H9 (cell line): Measurements from ENCODE around the gene TMEM170B. TPM values are rescaled to one million over a fixed set of nuclear protein-coding genes. Genes with fewer than 3 reads are reported as not detected.

Source experiments
- DNase-seq: peaks from one replicate; pipeline ENCODE4 v3.0.0-alpha.2; 2017
- H2AFZ ChIP-seq: one replicate; pipeline ENCODE4 v1.6.1; 2013; ENCODE audit warnings: mild to moderate bottlenecking, low read length, control low read depth, moderate library complexity
- H2AK5ac ChIP-seq: 2 replicates; pipeline ENCODE4 v1.6.1; 2013; ENCODE audit warnings: low read length, control low read depth, mixed read lengths; ENCODE audit not compliant: insufficient read length
- H2BK120ac ChIP-seq: one replicate; pipeline ENCODE4 v1.6.1; 2013; ENCODE audit warnings: low read depth, mild to moderate bottlenecking, low read length, control low read depth, inconsistent platforms; ENCODE audit not compliant: poor library complexity, severe bottlenecking
- H2BK12ac ChIP-seq: 2 replicates; pipeline ENCODE4 v1.6.1; 2013; ENCODE audit warnings: low read length, control low read depth, mixed read lengths, low read depth; ENCODE audit not compliant: insufficient read length
- H2BK15ac ChIP-seq: 2 replicates; pipeline ENCODE4 v1.6.1; 2013; ENCODE audit warnings: low read depth, low read length, control low read depth
- H2BK20ac ChIP-seq: one replicate; pipeline ENCODE4 v1.6.1; 2013; ENCODE audit warnings: low read depth, mild to moderate bottlenecking, low read length, control low read depth, inconsistent platforms; ENCODE audit not compliant: poor library complexity, severe bottlenecking
- H2BK5ac ChIP-seq: 2 replicates; pipeline ENCODE4 v1.6.1; 2013; ENCODE audit warnings: low read length, control low read depth, mixed read lengths; ENCODE audit not compliant: insufficient read length
- H3K14ac ChIP-seq: 2 replicates; pipeline ENCODE4 v1.6.1; 2013; ENCODE audit warnings: low read length, control low read depth; ENCODE audit not compliant: insufficient read depth
- H3K18ac ChIP-seq: 2 replicates; pipeline ENCODE4 v1.6.1; 2013; ENCODE audit warnings: low read depth, mild to moderate bottlenecking, mixed read lengths, low read length, control low read depth; ENCODE audit not compliant: insufficient read length
- H3K23ac ChIP-seq: 2 replicates; pipeline ENCODE4 v1.6.1; 2013; ENCODE audit warnings: low read length, control low read depth, mixed read lengths, low read depth; ENCODE audit not compliant: insufficient read length
- H3K23me2 ChIP-seq: 2 replicates; pipeline ENCODE4 v1.6.1; 2013; ENCODE audit warnings: low read depth, mild to moderate bottlenecking, mixed read lengths, low read length, control low read depth; ENCODE audit not compliant: insufficient read length, poor library complexity, severe bottlenecking
- H3K27ac ChIP-seq: 2 replicates; pipeline ENCODE4 v1.5.1; 2013; ENCODE audit warnings: low read length, control low read depth, mixed read lengths, low read depth; ENCODE audit not compliant: insufficient read length
- H3K27me3 ChIP-seq: 2 replicates; pipeline ENCODE4 v1.6.1; 2013; ENCODE audit warnings: low read length, control low read depth, inconsistent platforms; ENCODE audit not compliant: insufficient read depth
- H3K4ac ChIP-seq: 2 replicates; pipeline ENCODE4 v1.6.1; 2013; ENCODE audit warnings: low read depth, mild to moderate bottlenecking, control low read depth, inconsistent platforms, low read length, moderate library complexity
- H3K4me1 ChIP-seq: 2 replicates; pipeline ENCODE4 v1.6.1; 2013; ENCODE audit warnings: low read length, control low read depth, inconsistent platforms; ENCODE audit not compliant: insufficient read depth
- H3K4me2 ChIP-seq: 2 replicates; pipeline ENCODE4 v1.6.1; 2013; ENCODE audit warnings: low read length, control low read depth, mixed read lengths; ENCODE audit not compliant: insufficient read length, insufficient read depth
- H3K56ac ChIP-seq: 2 replicates; pipeline ENCODE4 v1.6.1; 2013; ENCODE audit warnings: low read depth, mild to moderate bottlenecking, mixed read lengths, low read length, control low read depth; ENCODE audit not compliant: insufficient read length
- H3K79me1 ChIP-seq: 2 replicates; pipeline ENCODE4 v1.6.1; 2013; ENCODE audit warnings: low read depth, mild to moderate bottlenecking, moderate library complexity, low read length, control low read depth, inconsistent platforms; ENCODE audit not compliant: insufficient read depth, poor library complexity, severe bottlenecking
- H3K79me2 ChIP-seq: 2 replicates; pipeline ENCODE4 v1.6.1; 2013; ENCODE audit warnings: low read length, control low read depth, inconsistent platforms; ENCODE audit not compliant: insufficient read depth
- H3K9ac ChIP-seq: 2 replicates; pipeline ENCODE4 v1.6.1; 2013; ENCODE audit warnings: low read length, control low read depth, mixed read lengths; ENCODE audit not compliant: insufficient read length; ENCODE audit errors: extremely low read depth
- H3K9me3 ChIP-seq: one replicate; pipeline ENCODE4 v1.6.1; 2013; ENCODE audit warnings: low read depth, low read length, inconsistent platforms; ENCODE audit not compliant: control insufficient read depth
- H3T11ph ChIP-seq: one replicate; pipeline ENCODE4 v1.6.1; 2013; ENCODE audit warnings: mild to moderate bottlenecking, low read length, control low read depth, inconsistent platforms
- H4K20me1 ChIP-seq: one replicate; pipeline ENCODE4 v1.6.1; 2013; ENCODE audit not compliant: control insufficient read depth, insufficient read length, insufficient read depth
- H4K5ac ChIP-seq: 2 replicates; pipeline ENCODE4 v1.6.1; 2013; ENCODE audit warnings: low read depth, mild to moderate bottlenecking, mixed read lengths, low read length, control low read depth; ENCODE audit not compliant: insufficient read length
- H4K8ac ChIP-seq: replicated peaks from 2 replicates; pipeline ENCODE4 v1.6.1; 2013; ENCODE audit warnings: low read length, control low read depth, mixed read lengths, low read depth; ENCODE audit not compliant: insufficient read length
- H4K91ac ChIP-seq: 2 replicates; pipeline ENCODE4 v1.6.1; 2013; ENCODE audit warnings: low read depth, mild to moderate bottlenecking, moderate library complexity, mixed read lengths, low read length, control low read depth; ENCODE audit not compliant: insufficient read length
- H3K27ac Mint-ChIP-seq, 3 experiments: 2 replicates in 2 of 3; 3 replicates in 1 of 3; pipeline ENCODE4 v1.8.0; 2020 to 2021; ENCODE audit warnings: mixed read lengths in 3 of 3, mild to moderate bottlenecking in 1 of 3, moderate library complexity in 1 of 3
- H3K27me3 Mint-ChIP-seq: 2 replicates; pipeline ENCODE4 v1.8.0; 2021; ENCODE audit warnings: low read depth, mild to moderate bottlenecking, moderate library complexity, mixed read lengths
- H3K36me3 Mint-ChIP-seq, 3 experiments: 2 replicates in 2 of 3; 3 replicates in 1 of 3; pipeline ENCODE4 v1.8.0; 2020 to 2021; ENCODE audit warnings: low read depth in 3 of 3, mixed read lengths in 3 of 3; ENCODE audit not compliant: insufficient read depth in 1 of 3
- H3K4me1 Mint-ChIP-seq, 2 experiments: 2 replicates each; pipeline ENCODE4 v1.8.0; 2020; ENCODE audit warnings: mixed read lengths in 2 of 2
- H3K4me3 Mint-ChIP-seq, 2 experiments: 2 replicates in 1 of 2; 3 replicates in 1 of 2; pipeline ENCODE4 v1.8.0; 2020 to 2021; ENCODE audit warnings: mild to moderate bottlenecking in 2 of 2, mixed read lengths in 2 of 2, moderate library complexity in 1 of 2
- H3K9me3 Mint-ChIP-seq, 2 experiments: 2 replicates in 1 of 2; 3 replicates in 1 of 2; pipeline ENCODE4 v1.8.0; 2020; ENCODE audit warnings: mild to moderate bottlenecking in 2 of 2, mixed read lengths in 2 of 2, moderate library complexity in 1 of 2
- CTCF ChIP-seq: fragments of 200-600 bp; sonication (generic); conservative IDR thresholded peaks from 3 replicates; pipeline ENCODE4 v1.8.0; 2021; ENCODE audit warnings: antibody characterized with exemption, mild to moderate bottlenecking
- WGBS: extraction: QIAGEN DNeasy Blood & Tissue Kit; methylation state at CpG from one replicate; pipeline ENCODE4 v1.1.7; 2013; ENCODE audit warnings: missing lambda C conversion rate, low lambda C conversion rate, mixed read lengths; ENCODE audit not compliant: insufficient read length; ENCODE audit errors: extremely low coverage; 5-methylcytosine and 5-hydroxymethylcytosine counted together
- total RNA-seq: library from RNA; stranded (reverse); gene quantifications from 2 replicates; pipeline ENCODE4 v1.2.1, GENCODE V29; 2021

Gene TMEM170B
- total RNA-seq, 1 experiment from 2014 or later: 2.9 TPM

- Mint-ChIP-seq H3K4me1 (peaks cover 36 to 37% of the 10 kb centered on the region in 2 experiments), H3K36me3 (peaks cover 0 to 2% (median 0%) of the 10 kb centered on the region in 3 experiments; a peak in 2 of 7 replicates), H3K4me3 (no peak overlapping the region), H3K9me3 (no peaks in the 10 kb centered on the region; a peak in 1 of 5 replicates), H3K27ac (no peak overlapping the region; a peak in 1 of 7 replicates), H3K27me3 (peaks cover 3% of the 10 kb centered on the region)
- Histone ChIP-seq H3K9ac (no peak overlapping the region), H3K9me3 (no peaks in the 10 kb centered on the region), H3K14ac (no peak overlapping the region), H2AFZ (no peak overlapping the region), H3K4me2 (no peak overlapping the region), H2BK5ac (no peak overlapping the region), H3K23ac (no peak overlapping the region), H3K23me2 (no peaks in the 10 kb centered on the region), H3K4me1 (peaks cover 6% of the 10 kb centered on the region; the same call in 1 of the 2 replicates), H3K27ac (no peak overlapping the region), H4K91ac (no peak overlapping the region), H2BK12ac (no peak overlapping the region), H3K56ac (no peak overlapping the region), H2BK20ac (no peak overlapping the region), H2BK120ac (no peak overlapping the region), H3K4ac (no peak overlapping the region), H3K79me1 (no peaks in the 10 kb centered on the region), H3K79me2 (no peaks in the 10 kb centered on the region), H2BK15ac (no peak overlapping the region), H4K20me1 (no peaks in the 10 kb centered on the region), H3T11ph (no peak overlapping the region), H4K8ac (no peak overlapping the region), H4K5ac (no peak overlapping the region), H3K27me3 (no peaks in the 10 kb centered on the region), H2AK5ac (no peak overlapping the region), H3K18ac (no peak overlapping the region)
- WGBS: no CpG with 5 or more reads among the region's 4 CpGs
- no peak for TF ChIP-seq CTCF
- DNase-seq: no peak
Observed at GRCh38 chr6:11605507-11605905, 68.0 kb downstream of the TMEM170B start.
